AG04450 (cell line): Measurements from ENCODE around the gene ZFHX3. TPM values are rescaled to one million over a fixed set of nuclear protein-coding genes. Genes with fewer than 3 reads are reported as not detected.

Experiments used
- CTCF ChIA-PET: fragments of 300-600, 350-600 bp; formaldehyde crosslinking; extraction: SDS; loops from one replicate; lab custom pipeline; 2022; ENCODE audit warnings: antibody characterized with exemption, inconsistent platforms; lab: Charles Lee
- POLR2A ChIA-PET: fragments of 350-600 bp; formaldehyde crosslinking; extraction: SDS; loops from one replicate; lab custom pipeline; 2021; ENCODE audit warnings: antibody characterized with exemption, inconsistent platforms; lab: Yijun Ruan, JAX
- DNase-seq: peaks from one replicate; pipeline ENCODE4 v3.0.0-alpha.2; 2011; ENCODE audit warnings: low read depth, low spot score
- H3K27ac ChIP-seq: one replicate; pipeline ENCODE4 v1.5.1; 2012; ENCODE audit warnings: low read depth, low read length, control low read depth
- H3K27me3 ChIP-seq: one replicate; pipeline ENCODE4 v1.6.0; 2012; ENCODE audit warnings: low read length; ENCODE audit not compliant: control insufficient read depth, insufficient read depth
- H3K4me3 ChIP-seq: 2 replicates; pipeline ENCODE4 v1.5.1; 2011; ENCODE audit warnings: mild to moderate bottlenecking, low read depth, low read length, control low read depth
- H3K9me3 ChIP-seq: 2 replicates; pipeline ENCODE4 v1.5.1; 2012; ENCODE audit warnings: low read length; ENCODE audit not compliant: control insufficient read depth, insufficient read depth
- CTCF ChIP-seq: IDR thresholded peaks from 2 replicates; pipeline ENCODE4 v1.5.1; 2011; ENCODE audit warnings: low read depth, low read length, control low read depth, inconsistent platforms
- polyA plus RNA-seq: library from polyadenylated mRNA; depleted of rRNA; stranded (reverse); fragments of >200 nt; gene quantifications from 2 replicates; pipeline ENCODE4 v1.2.3, GENCODE V29; 2011

ZFHX3 gene
- polyA plus RNA-seq, 1 experiment = 3.3 TPM

- no peak for DNase-seq
- H3K27ac ChIP-seq = no peak overlapping the region
- H3K27me3 ChIP-seq = no peaks in the 10 kb centered on the region
- no peaks in the 10 kb centered on the region; the same call in 1 of the 2 replicates for H3K9me3 ChIP-seq
- TF ChIP-seq CTCF = no peak
- H3K4me3 ChIP-seq = no peak overlapping the region
- CTCF ChIA-PET = no interaction called here
- POLR2A ChIA-PET = no interaction called here
Measured at GRCh38 chr16:72873044-72873443, 174.9 kb downstream of the ZFHX3 start.

GRCh38 chr16:72865835-72866234 lies 182.1 kb downstream of the ZFHX3 start:
- H3K4me3 ChIP-seq = no peak overlapping the region
- no peak for DNase-seq
- no peak for TF ChIP-seq CTCF
- ChIA-PET CTCF (no interaction called here), POLR2A (no interaction called here)
- no peaks in the 10 kb centered on the region for H3K27me3 ChIP-seq
- no peak overlapping the region for H3K27ac ChIP-seq
- H3K9me3 ChIP-seq = no peaks in the 10 kb centered on the region

- H3K4me3 ChIP-seq = no peak overlapping the region
- no peak for TF ChIP-seq CTCF
- no peak for DNase-seq
- H3K27me3 ChIP-seq = no peaks in the 10 kb centered on the region
- ChIA-PET POLR2A (no interaction called here), CTCF (no interaction called here)
- no peak overlapping the region for H3K27ac ChIP-seq
- no peaks in the 10 kb centered on the region for H3K9me3 ChIP-seq
Measured at GRCh38 chr16:72865258-72865657, 182.7 kb downstream of the ZFHX3 start.

GRCh38 chr16:72864130-72864833 lies 183.6 kb downstream of the ZFHX3 start:
- ChIA-PET POLR2A (no interaction called here), CTCF (interaction anchor here (0.6 kb wide), 1 partner anchor 32 kb away, joined by 3 read pairs; no protein-coding TSS in a partner anchor)
- Histone ChIP-seq H3K4me3 (no peak overlapping the region), H3K9me3 (no peaks in the 10 kb centered on the region), H3K27me3 (no peaks in the 10 kb centered on the region), H3K27ac (no peak overlapping the region)
- no peak for TF ChIP-seq CTCF
- DNase-seq = no peak

GRCh38 chr16:72862090-72862489 lies 185.8 kb downstream of the ZFHX3 start:
- DNase-seq = no peak
- Histone ChIP-seq H3K27ac (no peak overlapping the region), H3K4me3 (no peak overlapping the region), H3K27me3 (no peaks in the 10 kb centered on the region), H3K9me3 (no peaks in the 10 kb centered on the region)
- ChIA-PET CTCF (no interaction called here), POLR2A (no interaction called here)
- TF ChIP-seq CTCF = no peak
